GM18508 (cell line): ENCODE measurements around the gene CAPN15.

ENCODE experiments used
- ATAC-seq: cut with Tn5 transposase; IDR thresholded peaks from one replicate; pipeline ENCODE4 v1.9.1; 2021; ENCODE audit warnings: moderate number of reproducible peaks; ENCODE audit not compliant: insufficient read depth, unreplicated experiment

CAPN15 gene

GRCh38 chr16:574021-574760, 46.7 kb downstream of the CAPN15 start:
- no peak for ATAC-seq

DNA sequence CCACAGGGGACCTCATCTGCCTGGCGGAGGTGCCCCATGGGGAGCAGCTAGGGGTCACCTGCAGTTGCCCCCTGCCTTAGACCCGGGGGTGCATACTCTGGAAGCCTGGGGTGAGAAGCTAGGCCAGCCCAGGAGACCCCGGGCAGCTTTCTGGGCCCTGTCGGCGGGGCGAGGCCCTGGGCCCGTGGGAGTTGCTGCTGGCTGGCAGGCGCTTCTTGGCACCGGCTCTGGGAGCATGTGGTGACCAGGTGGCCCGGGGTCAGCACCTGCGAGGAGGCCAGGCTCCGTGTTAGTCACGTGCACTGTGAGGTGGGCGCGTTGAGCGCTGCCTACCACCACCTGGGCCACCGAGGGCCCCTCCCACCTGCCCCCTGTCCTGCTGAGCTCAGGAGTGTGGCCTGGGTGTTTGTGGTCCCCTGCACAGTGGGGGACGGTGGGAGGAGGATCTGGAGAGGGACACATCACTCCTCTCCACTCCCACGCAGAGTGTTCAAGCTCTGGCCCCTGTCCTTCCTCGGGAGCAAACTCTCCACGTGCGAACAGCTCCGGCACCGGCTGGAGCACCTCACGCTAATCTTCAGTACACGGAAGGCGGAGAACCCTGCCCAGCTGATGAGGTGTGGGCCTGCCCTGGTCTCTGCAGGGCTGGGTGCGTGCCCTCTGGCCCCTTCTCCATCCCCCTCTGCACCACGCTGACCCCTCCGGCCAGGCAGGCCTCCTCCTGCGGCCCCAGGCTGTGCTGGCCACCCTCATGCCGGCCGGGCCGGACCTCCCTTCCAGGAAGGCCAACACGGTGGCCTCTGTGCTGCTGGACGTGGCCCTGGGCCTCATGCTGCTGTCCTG, 48.1 kb downstream of the CAPN15 start:
- ATAC-seq: no peak

- no peak for ATAC-seq
Measured at GRCh38 chr16:576197-576822, 48.8 kb downstream of the CAPN15 start.

- ATAC-seq: no peak
Measured at GRCh38 chr16:576823-577201, 49.3 kb downstream of the CAPN15 start.

GRCh38 chr16:577796-578195, 50.3 kb downstream of the CAPN15 start:
- ATAC-seq: no peak

DNA sequence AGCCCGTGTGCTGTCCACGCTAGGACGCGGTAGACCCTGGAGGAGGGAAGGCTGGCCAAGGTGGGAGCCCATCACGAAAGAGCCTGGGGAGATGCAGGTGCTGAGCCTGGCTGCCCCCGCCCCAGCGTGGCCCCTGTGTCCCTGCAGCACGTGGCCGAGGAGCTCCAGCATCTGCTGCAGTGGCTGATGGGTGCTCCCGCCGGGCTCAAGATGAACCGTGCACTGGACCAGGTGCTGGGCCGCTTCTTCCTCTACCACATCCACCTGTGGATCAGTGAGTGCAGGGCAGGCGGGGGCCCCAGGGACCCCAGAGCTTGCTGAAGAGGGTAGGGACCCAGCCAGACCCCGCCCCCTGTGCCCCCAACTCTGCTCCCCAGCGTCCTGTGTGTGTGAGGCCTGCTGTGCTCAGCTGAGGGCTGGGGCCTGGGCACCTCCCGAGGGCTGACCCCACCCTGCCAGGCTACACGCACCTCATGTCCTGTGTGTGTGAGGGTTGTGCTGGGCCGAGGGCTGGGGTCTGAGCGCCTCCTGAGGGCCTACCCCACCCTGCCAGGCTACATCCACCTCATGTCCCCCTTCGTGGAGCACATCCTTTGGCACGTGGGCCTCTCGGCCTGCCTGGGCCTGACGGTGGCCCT, 50.8 kb downstream of the CAPN15 start:
- no peak for ATAC-seq

DNA sequence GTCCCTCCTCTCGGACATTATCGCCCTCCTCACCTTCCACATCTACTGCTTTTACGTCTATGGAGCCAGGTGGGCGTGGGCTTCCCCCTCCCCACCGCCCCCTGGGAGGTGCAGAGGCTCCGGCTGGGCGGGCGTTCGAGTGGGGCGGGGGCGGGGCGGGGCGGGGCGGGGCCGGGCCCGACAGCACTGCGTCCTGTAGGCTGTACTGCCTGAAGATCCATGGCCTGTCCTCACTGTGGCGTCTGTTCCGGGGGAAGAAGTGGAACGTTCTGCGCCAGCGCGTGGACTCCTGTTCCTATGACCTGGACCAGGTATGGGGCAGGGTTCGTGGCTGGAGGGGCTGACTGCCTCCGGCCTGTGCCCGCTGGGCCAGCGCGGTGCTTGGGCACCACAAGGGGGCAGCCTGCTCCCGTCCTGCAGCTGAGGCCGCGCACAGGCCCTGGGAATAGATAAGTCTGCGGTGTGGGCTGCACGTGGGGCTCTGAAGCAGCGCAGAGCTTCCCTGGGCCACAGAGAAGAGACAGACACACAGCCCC, 51.4 kb downstream of the CAPN15 start:
- no peak for ATAC-seq

- ATAC-seq: no peak
Measured at GRCh38 chr16:580141-580945, 52.8 kb downstream of the CAPN15 start.

DNA sequence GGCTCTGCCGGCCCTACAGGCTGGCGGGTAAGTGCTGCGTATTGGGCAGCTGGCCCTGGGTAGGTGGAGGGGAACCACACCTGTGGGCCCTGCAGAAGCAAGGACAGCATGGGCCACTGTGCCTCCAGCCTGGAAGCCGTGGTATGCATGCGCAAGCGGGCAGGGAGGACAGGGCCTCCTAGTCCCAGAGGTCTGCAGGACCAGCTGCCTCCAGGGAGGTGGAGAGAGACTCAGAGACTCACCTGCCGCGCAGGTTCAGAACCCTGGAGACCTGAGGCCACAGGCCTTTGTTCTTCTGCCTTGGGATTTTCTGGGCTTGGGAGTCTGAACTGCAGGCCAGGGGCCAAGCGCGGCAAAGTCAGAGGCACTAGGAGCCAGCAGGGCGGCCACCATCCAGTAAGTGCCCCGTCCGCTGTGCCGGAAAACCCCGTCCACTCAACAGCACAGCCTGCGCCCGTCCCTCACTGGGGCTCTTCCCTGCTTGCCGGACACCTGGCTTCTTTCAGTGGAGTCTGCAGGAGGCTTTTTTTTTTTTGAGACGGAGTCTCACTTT, 53.5 kb downstream of the CAPN15 start:
- no peak for ATAC-seq

- no peak for ATAC-seq
Measured at GRCh38 chr16:582218-582613, 54.7 kb downstream of the CAPN15 start.

DNA sequence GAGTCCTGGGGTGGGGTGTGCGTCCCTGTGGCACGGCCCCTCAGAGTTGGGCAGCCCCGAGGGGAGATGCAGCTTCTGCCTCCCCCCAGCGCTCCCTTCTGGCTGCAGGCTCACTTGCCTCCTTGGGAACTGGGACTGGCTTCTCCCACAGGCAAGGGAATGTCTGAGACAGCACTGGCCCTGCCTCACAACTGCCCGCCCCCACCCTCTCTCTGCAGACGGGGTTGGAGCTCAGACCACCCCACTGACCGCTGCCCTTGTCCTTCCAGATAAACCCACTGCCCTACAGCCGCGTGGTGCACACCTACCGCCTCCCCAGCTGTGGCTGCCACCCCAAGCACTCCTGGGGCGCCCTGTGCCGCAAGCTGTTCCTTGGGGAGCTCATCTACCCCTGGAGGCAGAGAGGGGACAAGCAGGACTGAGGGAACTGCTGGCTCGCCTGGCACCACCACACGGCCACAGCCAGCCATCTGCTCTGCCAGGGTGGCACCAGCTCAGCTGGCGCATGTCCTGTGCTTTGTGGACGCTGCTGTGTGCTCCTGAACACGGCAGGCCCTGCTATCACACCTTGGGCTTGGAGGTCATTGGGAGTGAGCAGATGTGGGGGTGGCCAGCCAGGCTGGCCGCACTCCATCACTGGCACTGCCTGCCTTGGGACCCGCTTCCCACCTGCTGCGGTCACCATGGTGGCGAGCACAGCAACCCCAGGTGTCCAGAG, 55.3 kb downstream of the CAPN15 start:
- ATAC-seq: no peak

- no peak for ATAC-seq
Measured at GRCh38 chr16:583470-583814, 55.9 kb downstream of the CAPN15 start.

- ATAC-seq: no peak
Measured at GRCh38 chr16:583815-584591, 56.5 kb downstream of the CAPN15 start.

DNA sequence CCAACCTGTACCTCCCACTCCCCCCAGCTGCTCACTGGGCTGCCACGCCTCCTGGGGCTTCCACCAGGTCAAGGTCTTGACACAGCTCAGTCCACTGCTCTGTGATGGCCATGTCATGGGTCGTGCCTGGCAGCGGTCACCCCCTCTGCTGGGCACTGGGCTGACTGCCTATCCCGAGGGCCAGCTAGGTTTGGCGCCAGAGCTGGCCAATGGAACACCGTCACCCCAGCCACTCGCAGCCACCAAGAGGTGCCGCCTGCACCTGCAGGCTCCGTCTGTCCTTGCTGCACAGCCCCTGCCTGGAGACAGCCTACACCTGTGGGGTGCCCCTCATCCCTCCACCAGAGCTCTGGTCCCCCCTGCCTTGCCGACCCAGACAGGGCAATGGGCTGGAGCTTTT, 57.8 kb downstream of the CAPN15 start:
- ATAC-seq: no peak

DNA sequence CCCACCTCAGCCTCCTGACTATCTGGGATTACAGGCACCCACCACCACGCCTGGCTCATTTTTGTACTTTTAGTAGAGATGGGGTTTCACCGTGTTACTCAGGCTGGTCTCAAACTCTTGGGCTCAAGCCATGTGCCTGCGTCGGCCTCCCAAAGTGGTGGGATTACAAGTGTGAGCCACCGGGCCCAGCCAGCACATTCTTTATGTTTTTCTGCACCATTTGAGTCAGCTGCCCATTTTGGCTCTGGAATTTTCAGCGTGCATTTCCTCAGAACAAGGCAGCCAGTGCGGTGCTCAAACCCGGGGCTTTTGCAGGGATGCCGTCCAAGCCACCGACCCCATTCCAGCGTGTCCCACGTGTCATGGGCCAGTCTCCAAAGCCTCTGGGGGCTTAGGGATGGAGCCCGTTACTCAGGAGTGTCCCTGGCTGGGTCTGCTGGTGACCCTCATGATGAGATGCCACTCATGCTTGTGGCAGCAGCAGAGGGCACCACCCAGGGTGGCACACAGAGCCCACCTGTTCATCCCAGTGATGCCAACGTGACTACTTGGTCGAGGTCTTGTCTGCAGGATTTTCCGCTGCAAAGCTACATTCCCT, 58.6 kb downstream of the CAPN15 start:
- no peak for ATAC-seq

DNA sequence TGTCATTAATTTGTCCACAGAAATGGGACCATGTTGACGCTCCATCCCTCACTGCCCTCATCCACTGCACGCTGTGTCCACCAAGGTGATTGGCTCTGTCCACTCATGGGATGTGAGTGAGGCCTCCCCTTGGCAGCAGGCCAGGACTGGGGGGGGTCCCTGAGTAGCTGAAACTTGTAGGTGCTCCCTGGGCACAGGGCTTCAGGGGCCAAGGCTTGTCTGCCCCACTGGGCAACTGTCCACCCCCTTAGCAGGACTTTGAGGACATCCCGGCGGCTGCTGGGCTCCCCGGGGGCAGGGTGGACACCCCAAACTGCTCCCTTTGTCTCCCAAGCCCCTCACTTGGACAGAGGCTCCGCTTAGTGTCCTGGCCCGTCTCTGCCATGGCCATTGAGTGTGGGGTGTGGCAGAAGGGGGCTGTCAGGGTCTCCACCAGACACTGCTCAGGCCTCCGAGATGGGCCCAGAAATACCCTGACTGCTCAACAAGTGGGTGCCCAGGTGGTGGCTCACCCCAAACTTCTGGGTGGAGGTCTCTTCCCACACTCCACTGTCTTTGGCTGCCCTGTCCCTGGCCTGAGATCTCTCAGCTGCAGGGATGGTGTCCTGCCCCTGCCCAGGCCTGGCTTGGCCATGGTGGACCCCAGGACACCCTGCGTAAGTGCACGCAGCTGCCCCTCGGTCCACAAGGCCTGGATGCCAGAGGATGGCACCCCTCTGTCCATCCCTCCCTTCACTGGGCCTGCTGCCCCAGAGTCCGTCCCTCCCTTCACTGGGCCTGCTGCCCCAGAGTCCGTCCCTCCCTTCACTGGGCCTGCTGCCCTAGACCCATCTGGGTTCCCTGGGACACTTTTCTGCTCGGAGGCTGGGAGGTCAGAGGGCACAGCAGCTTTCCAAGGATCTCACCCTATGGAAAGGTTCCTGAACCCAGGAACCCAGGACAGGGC, 59.4 kb downstream of the CAPN15 start:
- ATAC-seq: no peak

- no peak for ATAC-seq
Measured at GRCh38 chr16:588639-588888, 61.1 kb downstream of the CAPN15 start.
